ENCODE measurements around the gene JUP. TPM values are rescaled to one million over a fixed set of nuclear protein-coding genes. Genes with fewer than 3 reads are reported as not detected.

JUP gene

Small RNAs within 50 kb of the gene (small RNA-seq; reads per million reads assigned to genes)
- gene RN7SL399P (ENCODE audit: insufficient read depth), result not detected
- 4.8 reads per million, percentile 69 among the genes with 10 or more reads in this experiment for gene RNA5SP442 (ENCODE audit: insufficient read depth)

All from mesendoderm (in vitro differentiated cells).